ENCODE results near the gene FOXN1.

FOXN1 gene

DNA sequence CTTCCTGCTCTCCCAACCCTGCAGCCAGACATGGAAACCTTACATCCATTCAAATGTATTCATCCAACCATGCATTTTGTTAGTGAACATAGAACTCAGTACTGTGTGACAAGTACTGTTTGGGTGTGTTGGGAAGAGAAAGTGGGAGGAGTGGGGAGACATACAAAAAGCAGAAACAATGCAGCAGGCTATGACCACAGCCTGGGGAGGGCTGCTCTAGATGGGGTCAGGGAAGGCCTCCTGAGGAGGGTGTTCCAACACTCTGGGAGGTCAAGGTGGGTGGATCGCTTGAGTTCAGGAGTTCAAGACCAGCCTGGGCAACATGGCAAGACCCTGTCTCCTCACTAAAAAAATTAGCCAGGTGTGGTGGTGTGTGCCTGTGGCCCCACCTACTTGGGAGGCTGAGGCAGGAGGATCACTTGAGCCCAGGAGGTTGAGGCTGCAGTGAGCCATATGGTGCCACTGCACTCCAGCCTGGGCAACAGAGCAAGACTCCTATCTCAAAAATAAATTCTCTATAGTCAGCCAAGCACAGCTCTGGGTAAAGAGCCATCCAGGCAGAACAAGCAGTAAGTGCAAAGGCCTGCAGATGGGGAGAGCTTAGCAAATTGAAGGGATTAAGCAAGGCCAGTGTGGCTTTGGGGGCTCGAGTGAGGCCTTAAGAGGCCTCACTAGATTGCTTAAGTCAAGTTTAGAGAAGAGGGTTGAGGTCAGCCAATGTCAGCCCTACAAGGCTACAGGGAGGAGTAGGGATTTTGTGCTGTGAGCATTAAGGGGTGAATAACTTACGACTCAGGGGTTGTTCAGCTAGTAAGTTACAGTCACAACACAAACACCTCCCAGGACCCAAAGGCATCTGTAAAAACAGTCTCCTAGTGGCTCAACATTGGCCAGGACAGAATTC, 27.2 kb upstream of the FOXN1 start:
- DNase-seq (ENCODE audit: low spot score), result no peak

DNA sequence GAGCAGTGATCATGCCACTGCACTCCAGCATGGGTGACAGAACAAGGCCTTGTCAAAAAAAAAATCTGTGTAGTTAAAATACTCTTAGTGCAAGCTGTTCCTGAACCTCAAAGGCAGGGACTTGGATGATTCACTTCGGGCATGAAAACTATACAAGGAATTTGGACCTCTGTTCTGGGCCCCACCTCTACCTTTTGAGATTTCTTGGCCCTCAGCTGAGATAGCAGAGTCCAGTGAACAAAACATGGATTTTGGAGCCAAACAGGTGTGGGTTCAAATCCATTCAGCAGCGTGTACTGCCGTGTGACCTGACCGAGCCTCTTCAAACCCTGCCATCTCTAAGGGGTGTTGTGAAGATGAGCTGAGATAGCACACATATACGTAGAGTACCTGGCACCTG, 25.9 kb upstream of the FOXN1 start:
- no peak for DNase-seq (ENCODE audit: low spot score)

DNA sequence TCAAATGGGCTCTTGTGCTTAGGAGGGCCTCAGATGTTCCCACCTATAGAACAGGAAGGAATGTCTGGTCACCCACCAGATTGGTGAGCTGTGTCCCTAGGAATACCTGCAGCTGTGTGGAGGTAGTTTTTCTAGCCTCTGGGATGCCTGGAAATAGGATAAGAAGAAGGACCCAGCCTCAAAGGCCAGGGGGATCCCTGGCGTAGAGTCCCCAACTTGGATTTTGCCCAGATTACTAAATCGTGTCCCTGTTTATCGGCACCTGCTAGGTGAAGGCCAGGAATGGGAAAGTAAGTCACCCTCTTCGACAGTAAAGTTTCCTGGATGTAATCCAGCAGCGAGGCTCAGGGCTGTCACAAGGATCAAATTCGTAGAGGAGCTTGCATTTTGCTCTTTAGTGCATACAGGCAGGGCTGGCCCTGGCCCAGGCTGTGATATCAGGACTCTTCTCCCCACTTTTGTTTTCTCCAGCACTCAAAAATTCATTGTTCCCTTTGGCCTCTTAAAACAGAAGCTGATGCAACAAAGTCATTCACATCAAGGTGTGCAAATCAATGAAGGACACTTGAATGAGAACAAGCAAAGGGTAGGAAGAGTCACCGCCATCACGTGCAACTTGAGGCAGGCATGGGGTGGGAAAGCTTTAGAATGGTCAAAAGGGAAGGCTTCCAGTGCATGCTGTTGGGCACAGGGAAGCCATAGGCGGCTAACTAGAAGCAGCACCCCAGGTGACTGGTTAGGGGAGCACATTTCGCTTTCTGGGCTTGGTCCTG, 25.2 kb upstream of the FOXN1 start:
- no peak for DNase-seq (ENCODE audit: low spot score)

DNA sequence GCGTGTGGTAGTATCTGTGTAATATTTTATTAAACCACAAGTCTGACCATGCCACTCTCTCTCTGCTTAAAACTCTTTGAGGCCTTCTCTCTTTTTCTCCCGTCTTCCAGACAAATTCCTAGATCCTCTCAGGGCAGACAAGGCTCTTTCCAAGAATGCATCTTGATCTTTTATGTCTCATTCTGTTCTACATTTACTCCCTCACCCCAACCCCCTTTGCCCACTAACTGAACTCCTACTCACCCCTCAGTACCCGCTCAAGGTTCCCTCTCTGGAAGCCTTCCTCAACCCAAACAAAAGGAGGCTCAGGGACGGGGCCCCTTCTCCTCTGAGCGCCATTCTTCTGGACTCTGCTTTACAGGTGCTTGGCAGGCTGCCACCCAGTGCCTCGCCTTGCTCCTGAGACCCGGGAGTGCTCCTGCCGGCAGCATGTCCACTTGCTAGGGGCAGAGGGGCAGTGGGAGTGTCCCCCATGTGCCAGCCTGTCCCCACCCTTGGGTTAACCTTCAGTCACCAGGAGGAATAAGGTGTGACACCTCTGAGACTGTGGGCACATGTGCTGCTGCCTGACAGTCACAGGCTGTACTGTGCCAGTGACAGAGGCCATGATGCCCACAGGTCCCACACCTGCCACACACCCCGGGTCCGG, 23.5 kb upstream of the FOXN1 start:
- no peak for DNase-seq (ENCODE audit: low spot score)

DNA sequence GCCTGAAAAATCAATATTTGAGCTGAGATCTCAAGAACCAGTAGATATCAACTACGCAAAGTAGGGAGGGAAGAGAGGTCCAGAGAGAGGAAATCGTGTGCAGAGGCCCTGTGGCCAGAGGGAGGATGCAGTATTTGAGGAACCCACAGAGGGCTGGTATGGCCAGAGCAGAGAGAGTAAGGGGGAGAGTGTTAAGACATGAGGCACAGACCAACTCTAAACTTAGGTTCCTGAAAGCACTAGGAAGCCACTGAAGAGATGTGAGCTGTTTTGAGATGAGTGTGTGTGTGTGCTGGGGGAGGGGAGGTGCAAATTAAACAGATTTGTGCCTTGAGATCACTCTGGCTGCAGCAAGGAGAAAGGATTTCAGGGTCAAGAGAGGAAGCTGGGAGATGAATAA, 21.9 kb upstream of the FOXN1 start:
- DNase-seq (ENCODE audit: low spot score), result no peak

DNA sequence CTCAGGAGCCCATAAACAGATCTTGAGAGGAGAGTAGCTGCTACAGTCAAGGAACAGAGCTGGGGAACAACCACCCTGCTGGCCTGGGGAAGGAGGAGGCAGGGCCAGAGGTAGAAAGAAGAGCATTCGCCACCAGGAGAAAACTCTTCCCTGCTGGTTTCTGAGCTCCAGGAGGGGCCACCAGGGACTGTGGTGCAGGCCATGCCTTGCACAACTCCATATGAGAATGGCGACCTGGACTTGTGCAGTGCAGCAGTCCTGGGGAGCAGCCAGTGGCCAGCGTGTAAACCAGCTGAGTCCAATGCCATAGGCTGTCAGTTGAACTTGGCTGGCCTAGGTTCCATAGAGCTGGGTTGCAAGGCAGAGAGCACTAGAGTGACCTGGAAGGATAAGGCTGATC, 21.1 kb upstream of the FOXN1 start:
- DNase-seq (ENCODE audit: low spot score), result no peak

DNA sequence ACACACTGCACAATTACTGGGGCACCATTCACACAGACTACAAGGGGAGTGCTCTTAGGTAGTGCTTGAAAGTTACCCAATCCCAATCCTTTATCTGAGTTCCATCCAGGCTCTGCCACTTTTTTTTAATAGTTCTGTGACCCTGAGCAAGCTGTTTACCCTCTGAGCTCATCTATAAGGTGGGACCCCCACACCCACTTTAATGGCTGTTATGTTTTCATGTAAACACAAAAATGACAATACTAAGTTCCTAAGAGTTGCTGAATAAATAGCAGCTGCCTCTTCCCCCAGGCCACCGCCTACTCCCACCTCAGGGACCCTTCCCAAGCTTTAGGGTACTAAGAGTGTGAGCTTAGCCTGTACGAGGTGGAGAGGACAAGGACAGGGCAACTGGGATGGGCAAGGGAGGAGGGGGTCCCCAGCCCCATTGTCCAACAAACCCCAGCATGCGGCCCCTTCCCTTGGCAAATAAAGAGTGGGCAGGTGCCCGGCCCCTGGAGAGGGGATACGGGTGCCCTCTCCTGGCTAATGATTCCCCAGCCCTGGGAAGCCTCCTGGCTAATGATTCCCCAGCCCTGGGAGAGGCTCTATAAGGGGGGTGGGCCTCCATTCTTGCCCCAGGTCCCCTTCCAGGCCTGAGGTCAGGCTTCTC, 18.1 kb upstream of the FOXN1 start:
- DNase-seq (ENCODE audit: low spot score), result no peak

DNA sequence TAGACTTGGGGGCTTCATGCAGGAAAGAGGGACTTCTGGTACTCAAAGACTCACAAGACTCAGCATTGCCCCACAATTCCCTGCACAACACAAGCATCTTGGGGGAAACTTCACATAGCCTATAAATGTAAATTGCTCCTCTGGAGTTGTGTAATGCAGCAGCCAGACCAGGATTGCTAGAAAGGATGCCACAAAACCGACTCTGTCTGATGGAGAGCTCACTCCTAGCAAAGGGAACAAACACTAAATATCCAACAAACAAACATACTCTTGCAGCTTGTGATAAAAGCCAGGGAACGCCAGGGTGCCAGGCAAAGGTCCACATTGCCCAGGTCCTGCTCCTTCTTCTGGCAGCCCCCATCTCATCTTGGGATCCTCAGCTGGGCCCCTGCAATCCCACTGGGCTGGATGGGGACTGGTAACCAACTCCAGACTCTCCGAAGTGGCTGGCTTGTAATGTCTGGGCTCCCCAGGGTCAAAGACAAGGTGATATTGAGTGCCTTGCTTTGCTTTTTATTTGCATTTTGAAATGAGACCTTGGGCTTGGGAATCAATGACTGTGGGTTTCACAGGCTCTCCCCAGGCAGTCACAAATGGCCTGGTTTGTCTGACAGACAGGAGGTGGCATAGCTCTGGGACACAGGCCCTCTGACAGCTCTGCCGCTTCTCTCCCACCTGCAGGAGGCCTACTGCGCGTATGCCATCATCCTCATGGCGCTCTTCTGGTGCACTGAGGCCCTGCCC, 17.4 kb upstream of the FOXN1 start:
- DNase-seq (ENCODE audit: low spot score), result no peak

DNA sequence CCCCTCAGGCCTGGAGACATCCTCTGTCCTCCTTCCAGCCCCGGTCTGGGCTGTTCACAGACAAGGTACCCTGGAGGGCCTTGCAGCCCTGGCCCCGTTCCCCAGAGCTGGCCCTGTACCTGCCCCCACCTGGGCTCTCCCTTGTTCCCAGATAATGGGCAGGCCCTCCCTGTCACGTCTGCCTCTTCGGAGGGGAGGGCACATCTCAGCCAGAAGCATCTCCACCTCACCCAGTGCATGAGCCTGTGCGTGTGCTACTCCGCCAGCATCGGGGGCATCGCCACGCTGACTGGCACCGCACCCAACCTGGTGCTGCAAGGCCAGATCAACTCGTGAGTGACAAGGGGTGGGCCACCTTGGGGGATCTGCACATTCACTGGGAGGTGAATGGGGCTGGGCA, 14.9 kb upstream of the FOXN1 start:
- DNase-seq (ENCODE audit: low spot score), result no peak

DNA sequence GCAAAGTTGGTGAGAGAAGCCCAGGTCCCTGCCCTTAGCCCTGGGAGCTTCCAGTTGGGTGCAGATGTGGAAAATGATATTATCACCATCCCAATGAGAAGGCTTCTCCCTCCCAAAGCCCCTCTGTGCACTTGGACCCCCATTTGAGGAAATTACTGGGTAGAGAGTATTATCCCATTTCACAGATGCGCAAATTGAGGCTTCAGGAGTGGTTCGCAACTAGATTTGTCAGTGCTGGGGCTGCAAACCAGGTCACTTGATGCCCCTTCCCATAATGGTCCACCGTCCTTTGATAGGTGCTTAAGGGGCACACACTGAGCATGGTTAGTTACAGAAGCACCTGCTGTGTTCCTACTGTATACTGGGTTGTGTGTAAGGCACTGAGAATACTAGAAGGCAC, 14.3 kb upstream of the FOXN1 start:
- no peak for DNase-seq (ENCODE audit: low spot score)

DNA sequence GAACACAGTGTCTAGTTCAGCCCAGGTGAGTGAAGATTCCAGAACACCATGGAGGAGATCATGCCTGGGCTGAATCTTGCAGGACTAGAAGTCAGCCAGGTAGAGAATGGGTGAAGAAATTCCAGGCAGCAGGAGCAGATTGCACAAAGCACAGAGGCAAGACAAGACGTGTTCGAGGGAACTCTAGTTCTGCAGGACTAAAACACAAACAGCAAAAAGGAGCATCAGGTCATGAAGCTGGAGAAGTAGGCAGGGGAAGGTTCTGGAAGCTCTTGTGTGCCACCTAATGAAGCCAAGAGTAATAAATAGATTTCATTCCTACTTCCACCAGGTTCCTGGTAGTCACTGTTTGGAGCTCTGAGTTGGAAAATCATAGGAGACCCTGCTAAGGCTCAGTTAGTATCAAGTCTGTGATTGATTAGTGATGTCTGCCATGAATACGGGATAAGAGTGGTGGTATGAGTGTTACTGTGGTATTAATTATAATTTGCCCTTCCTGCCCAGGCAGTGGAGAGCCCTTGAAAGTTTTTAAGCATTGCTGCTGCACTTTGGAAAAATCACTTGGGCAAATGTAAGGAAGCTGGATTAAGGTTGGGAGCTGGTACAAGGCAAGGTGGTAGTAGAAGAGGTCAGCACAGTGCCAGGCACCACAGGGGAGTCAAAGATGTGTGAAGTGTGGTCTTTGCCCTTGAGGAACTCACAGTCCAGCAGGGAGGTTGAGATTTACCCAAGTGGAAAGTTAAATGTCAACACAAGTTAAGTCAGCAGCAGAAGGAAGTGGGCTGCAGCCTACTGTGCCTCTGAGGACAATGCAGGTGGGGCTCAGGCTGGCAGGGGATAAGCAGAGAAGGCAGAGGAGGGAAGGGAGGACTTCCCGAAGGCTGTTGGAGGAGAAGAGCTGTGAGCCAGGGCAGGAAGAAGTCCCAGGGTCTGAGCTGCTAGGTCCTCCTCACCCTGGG, 13.5 kb upstream of the FOXN1 start:
- DNase-seq (ENCODE audit: low spot score), result no peak

DNA sequence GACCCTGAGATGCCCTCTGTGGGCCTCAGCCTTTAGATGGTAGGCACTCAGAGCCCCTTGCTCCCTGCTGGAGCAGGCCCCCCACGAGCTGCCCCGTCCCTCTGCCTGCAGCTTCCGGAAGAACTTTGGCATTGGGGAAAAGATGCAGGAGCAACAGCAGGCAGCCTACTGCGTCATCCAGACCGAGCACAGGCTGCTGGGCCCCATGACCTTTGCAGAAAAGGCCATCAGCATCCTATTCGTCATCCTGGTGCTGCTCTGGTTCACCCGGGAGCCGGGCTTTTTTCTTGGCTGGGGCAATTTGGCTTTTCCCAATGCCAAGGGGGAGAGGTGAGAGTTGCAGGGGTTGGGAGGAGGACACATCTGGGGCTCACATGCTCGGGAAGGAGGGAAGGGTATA, 12.7 kb upstream of the FOXN1 start:
- DNase-seq (ENCODE audit: low spot score), result no peak

DNA sequence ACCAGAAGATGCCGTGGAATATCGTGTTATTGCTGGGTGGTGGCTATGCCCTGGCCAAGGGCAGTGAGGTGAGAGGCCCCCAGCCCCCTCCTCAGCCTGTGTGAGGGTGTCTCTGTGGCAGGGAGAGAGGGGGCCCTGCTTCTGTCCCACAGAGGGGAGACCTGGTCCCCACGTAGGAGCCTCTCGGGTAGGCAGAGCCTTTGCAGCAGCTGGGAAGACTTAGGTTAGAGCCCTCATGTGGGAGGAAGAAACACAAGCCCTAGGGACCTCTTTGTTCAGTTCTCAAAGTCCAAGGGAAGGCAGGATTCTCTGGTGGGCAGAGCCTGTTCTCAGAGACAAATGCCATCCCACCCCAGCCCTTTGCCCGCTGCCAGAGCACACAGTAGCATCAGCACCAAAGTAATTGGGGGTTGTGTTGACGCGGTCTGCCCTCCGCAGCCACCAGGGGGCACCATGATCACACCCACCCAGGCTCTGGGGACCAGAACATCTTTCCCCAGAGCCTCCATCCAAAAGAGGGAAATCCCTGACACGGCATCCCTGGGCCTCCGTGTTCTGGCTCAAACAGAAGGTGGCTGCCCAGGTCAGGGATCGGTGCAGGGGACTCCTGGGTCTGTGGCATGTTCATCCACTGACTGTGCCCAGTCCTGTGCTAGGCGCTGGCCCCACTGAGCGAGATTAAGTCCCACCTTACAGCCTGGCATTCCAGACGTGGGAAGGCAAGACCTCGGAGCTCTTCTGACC, 11.5 kb upstream of the FOXN1 start:
- DNase-seq (ENCODE audit: low spot score), result peak; percentile 89

DNA sequence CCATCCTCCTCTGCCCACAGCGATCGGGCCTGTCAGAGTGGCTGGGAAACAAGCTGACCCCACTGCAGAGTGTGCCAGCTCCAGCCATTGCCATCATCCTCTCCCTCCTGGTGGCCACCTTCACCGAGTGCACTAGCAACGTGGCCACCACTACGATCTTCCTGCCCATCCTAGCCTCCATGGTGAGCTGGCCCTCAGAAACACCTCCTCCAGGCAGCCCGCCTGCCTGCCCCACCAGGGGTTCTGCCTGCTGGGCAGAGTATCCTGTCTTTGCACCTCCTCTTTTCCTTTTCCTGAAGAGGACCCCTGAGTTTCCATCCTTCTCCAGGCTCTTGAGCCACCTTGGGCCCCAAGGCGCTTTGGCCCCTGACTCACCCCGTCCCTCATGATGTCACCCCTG, 10.5 kb upstream of the FOXN1 start:
- no peak for DNase-seq (ENCODE audit: low spot score)

DNA sequence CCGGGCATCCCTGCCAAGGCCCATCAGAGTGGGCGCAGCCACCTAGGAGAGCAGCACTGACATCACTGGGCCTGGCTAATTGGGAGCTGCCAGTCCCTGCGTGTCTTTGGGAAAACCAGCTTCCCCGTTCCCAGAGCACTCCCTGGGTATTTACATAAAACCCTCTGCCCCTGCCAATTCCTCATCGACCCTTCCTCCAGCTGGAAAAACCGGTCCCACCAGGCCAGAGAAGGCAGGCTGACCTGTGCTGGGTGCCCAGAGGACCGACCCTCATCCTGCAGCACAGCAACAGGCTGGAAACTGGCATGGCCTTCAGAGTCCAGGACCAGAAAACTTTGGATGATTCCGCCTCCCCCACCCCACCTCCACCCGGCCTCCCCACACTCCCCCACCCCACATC, 8.2 kb upstream of the FOXN1 start:
- DNase-seq (ENCODE audit: low spot score), result no peak

DNA sequence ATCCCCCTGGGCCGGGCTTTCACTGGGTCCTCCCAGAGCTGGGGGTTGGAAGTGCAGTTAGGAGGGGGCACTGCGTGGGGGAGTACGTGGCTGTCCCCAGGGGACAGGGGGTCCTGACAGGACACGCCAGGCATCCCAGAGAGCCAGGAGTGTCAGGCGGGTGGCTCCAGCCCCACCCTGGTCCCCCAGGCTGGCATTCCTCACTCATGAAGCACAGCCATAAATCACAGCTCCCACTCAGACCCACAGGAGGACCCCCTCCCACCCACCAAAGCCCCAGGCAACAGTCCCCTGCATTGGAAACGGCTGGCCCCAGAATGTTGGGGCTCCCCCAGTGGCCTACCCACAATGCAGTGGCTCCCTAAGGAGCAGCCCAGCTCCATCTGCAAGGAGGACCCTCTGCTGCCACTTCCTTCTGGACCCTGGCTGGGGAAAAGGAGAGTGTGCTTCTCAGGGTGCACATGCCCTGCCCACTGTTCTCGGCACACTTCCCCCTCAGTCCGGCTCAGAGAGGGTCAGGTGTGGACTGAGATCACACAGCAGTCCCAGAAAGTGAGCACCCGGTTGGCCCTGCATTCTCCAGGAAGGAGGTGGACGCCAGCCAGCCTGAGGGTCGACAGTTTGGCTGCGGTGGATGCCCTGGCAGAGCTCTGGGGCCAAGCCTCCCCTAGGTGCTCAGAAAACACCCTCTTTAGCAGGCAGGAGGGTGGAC, 7.3 kb upstream of the FOXN1 start:
- no peak for DNase-seq (ENCODE audit: low spot score)

DNA sequence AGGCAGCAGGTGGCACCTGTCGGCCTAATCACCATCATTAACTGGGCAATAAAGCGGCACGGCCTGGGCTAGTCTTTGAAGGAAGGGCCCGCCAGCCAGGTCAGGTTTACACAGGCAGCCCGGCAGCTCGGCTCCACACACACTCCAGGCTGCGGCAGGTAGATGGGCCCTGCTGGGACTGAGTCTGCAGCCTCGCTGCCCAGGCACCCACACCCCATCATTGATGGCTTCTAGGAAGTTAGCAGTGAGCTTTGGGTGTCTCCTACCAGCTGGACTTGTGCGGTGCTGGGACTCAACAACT, 6.8 kb upstream of the FOXN1 start:
- DNase-seq (ENCODE audit: low spot score), result no peak

DNA sequence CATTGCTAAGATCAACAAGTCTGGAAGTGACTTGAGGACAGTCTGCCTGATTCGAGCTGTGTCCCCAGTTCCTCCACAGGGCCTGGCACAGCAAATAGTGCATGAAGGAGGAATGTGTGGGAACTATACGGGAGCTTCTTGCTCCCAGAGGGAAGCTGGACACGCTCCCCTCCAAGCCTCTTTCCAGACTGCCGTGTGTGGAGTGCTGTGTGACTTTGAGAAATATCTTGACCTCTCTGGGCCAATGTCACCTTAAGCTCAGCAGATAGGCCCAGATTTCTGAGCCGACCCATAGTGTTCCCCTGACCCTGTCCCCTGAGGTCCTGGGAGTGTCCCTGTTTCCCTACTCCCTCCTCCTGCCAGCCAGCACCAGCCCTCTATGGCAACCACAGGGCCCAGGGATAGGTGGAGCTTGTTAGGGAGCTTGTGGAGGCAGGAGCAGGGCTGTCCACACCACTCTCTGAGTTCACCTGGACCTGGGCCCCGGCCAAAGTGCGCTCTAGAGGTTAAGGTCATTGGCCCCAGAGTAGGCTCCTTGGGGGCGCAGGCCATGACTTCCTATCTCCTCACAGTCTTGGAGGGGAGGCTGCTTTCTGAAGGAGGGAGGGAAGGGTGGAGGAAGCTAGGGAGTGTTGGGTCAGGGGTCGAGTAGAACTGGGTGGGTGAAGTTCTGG, 6.3 kb upstream of the FOXN1 start:
- no peak for DNase-seq (ENCODE audit: low spot score)
